IMR-90 (cell line): Measurements from ENCODE around the gene HIF1A. TPM values are rescaled to one million over a fixed set of nuclear protein-coding genes. Genes with fewer than 3 reads are reported as not detected.

ENCODE experiments used
- ATAC-seq: fragments of 200-7000 bp; cut with Tn5 transposase; 2 replicates; pipeline ENCODE4 v1.9.1; 2020; ENCODE audit warnings: low read depth, mild to moderate bottlenecking, moderate library complexity
- BruUV-seq: library from RNA; stranded (reverse); fragments of 400-500 nt; replicated peaks from 2 replicates; lab custom pipeline; 2021; lab: Mats Ljungman, UMichigan
- CTCF ChIA-PET: fragments of 300-600 bp; formaldehyde crosslinking; extraction: SDS; loops from one replicate; lab custom pipeline; 2021; ENCODE audit warnings: antibody characterized with exemption; lab: Yijun Ruan, JAX
- POLR2A ChIA-PET: fragments of 300-600 bp; sonication (Branson Sonifier 250); formaldehyde crosslinking; loops from one replicate; lab custom pipeline; 2022; ENCODE audit warnings: antibody characterized with exemption; ENCODE audit not compliant: unreplicated experiment; lab: Charles Lee
- DNase-seq: peaks from one replicate; pipeline ENCODE4 v3.0.0; 2013
- H2AFZ ChIP-seq: replicated peaks from 2 replicates; pipeline ENCODE3; 2013; ENCODE audit warnings: low read length, mild to moderate bottlenecking; ENCODE audit not compliant: poor library complexity
- H2AK5ac ChIP-seq: 2 replicates; pipeline ENCODE4 v1.6.1; 2013; ENCODE audit warnings: low read depth, low read length, inconsistent platforms
- H2AK9ac ChIP-seq: replicated peaks from 2 replicates; pipeline ENCODE3; 2013; ENCODE audit warnings: mild to moderate bottlenecking, low read depth, low read length, moderate library complexity; ENCODE audit not compliant: poor library complexity
- H2BK120ac ChIP-seq: 2 replicates; pipeline ENCODE4 v1.6.1; 2013; ENCODE audit warnings: low read depth, low read length, inconsistent platforms
- H2BK15ac ChIP-seq: 3 replicates; pipeline ENCODE4 v1.6.1; 2013; ENCODE audit warnings: low read depth, low read length, inconsistent platforms
- H2BK20ac ChIP-seq: 2 replicates; pipeline ENCODE4 v1.6.1; 2013; ENCODE audit warnings: low read depth, mild to moderate bottlenecking, inconsistent platforms, low read length, moderate library complexity
- H2BK5ac ChIP-seq: 2 replicates; pipeline ENCODE4 v1.6.1; 2013; ENCODE audit warnings: mild to moderate bottlenecking, low read depth, low read length, inconsistent platforms; ENCODE audit not compliant: poor library complexity, severe bottlenecking
- H3K14ac ChIP-seq: replicated peaks from 2 replicates; pipeline ENCODE4 v1.6.1; 2013; ENCODE audit warnings: low read depth, low read length, inconsistent platforms
- H3K18ac ChIP-seq: 2 replicates; pipeline ENCODE4 v1.6.1; 2013; ENCODE audit warnings: low read depth, low read length, control low read depth
- H3K23ac ChIP-seq: 2 replicates; pipeline ENCODE4 v1.6.1; 2013; ENCODE audit warnings: low read depth, low read length, inconsistent platforms
- H3K27ac ChIP-seq: 2 replicates; pipeline ENCODE4 v1.5.1; 2013; ENCODE audit warnings: mild to moderate bottlenecking, control low read depth, low read length; ENCODE audit not compliant: insufficient read depth
- H3K27me3 ChIP-seq: 2 replicates; pipeline ENCODE4 v1.6.1; 2013; ENCODE audit warnings: low read length; ENCODE audit not compliant: control insufficient read depth, insufficient read depth
- H3K36me3 ChIP-seq: 2 replicates; pipeline ENCODE4 v1.6.1; 2013; ENCODE audit warnings: low read length, mixed read lengths; ENCODE audit not compliant: control insufficient read depth, insufficient read depth
- H3K4ac ChIP-seq: 2 replicates; pipeline ENCODE4 v1.6.1; 2013; ENCODE audit warnings: low read depth, low read length, inconsistent platforms
- H3K4me1 ChIP-seq: 2 replicates; pipeline ENCODE4 v1.6.1; 2013; ENCODE audit warnings: low read length, mixed read lengths; ENCODE audit not compliant: control insufficient read depth, insufficient read depth
- H3K4me2 ChIP-seq: 2 replicates; pipeline ENCODE4 v1.6.1; 2013; ENCODE audit warnings: low read depth, mild to moderate bottlenecking, control low read depth, low read length, moderate library complexity
- H3K4me3 ChIP-seq: 2 replicates; pipeline ENCODE4 v1.5.1; 2013; ENCODE audit warnings: low read depth, mild to moderate bottlenecking, control low read depth, low read length, moderate library complexity; ENCODE audit not compliant: insufficient read depth
- H3K56ac ChIP-seq: 2 replicates; pipeline ENCODE4 v1.6.1; 2013; ENCODE audit warnings: low read length, inconsistent platforms; ENCODE audit not compliant: insufficient read depth; ENCODE audit errors: extremely low read depth
- H3K79me1 ChIP-seq, 2 experiments: 2 replicates each; pipeline ENCODE4 v1.6.1; 2013; ENCODE audit warnings: low read length in 2 of 2, inconsistent platforms in 1 of 2, low read depth in 1 of 2
- H3K9ac ChIP-seq: 2 replicates; pipeline ENCODE4 v1.6.1; 2013; ENCODE audit warnings: low read depth, low read length, control low read depth
- H3K9me1 ChIP-seq: 2 replicates; pipeline ENCODE4 v1.6.1; 2013; ENCODE audit warnings: low read length, inconsistent platforms; ENCODE audit not compliant: insufficient read depth
- H3K9me3 ChIP-seq: 2 replicates; pipeline ENCODE4 v1.6.1; 2013; ENCODE audit warnings: low read length; ENCODE audit not compliant: control insufficient read depth, insufficient read depth
- H4K20me1 ChIP-seq: 2 replicates; pipeline ENCODE4 v1.6.1; 2013; ENCODE audit warnings: low read length, inconsistent platforms; ENCODE audit not compliant: insufficient read depth
- H4K5ac ChIP-seq: 2 replicates; pipeline ENCODE4 v1.6.1; 2013; ENCODE audit warnings: mild to moderate bottlenecking, low read depth, low read length, control low read depth
- H4K8ac ChIP-seq, 2 experiments: 2 replicates each; pipeline ENCODE4 v1.6.1; 2013; ENCODE audit warnings: low read depth in 2 of 2, low read length in 2 of 2, control low read depth in 1 of 2, inconsistent platforms in 1 of 2
- H4K91ac ChIP-seq: 2 replicates; pipeline ENCODE4 v1.6.1; 2013; ENCODE audit warnings: low read depth, low read length, inconsistent platforms; ENCODE audit not compliant: insufficient read depth
- CTCF ChIP-seq: conservative IDR thresholded peaks from 2 replicates; pipeline ENCODE4 v1.5.1; 2012; ENCODE audit warnings: mild to moderate bottlenecking, low read depth, low read length, improper control_type of control experiment
- MAFK ChIP-seq: IDR thresholded peaks from 2 replicates; pipeline ENCODE4 v1.6.1; 2012; ENCODE audit warnings: low read depth, low read length, improper control_type of control experiment
- WGBS, 2 experiments: methylation state at CpG; one replicate each; pipeline versions ENCODE4 v1.1.5 to v1.1.7; 2013; ENCODE audit warnings: missing lambda C conversion rate in 2 of 2; ENCODE audit not compliant: insufficient read length in 1 of 2; ENCODE audit errors: extremely low coverage in 2 of 2; 5-methylcytosine and 5-hydroxymethylcytosine counted together
- dilution Hi-C: fragments of 300-500 bp; cut with HindIII; formaldehyde crosslinking; loops from one replicate; pipeline ENCODE4 v1.14.3; 2018; ENCODE audit warnings: low sequenced_read_pairs; ENCODE audit not compliant: unreplicated experiment
- in situ Hi-C: fragments of 300-500 bp; cut with MboI; formaldehyde crosslinking; loops from 3 replicates; pipeline ENCODE4 v1.14.3; 2019; ENCODE audit warnings: low sequenced_read_pairs, inconsistent platforms, mixed read lengths
- intact Hi-C: fragments of 100-400 bp; cut with micrococcal nuclease; formaldehyde crosslinking; loops from 2 replicates; pipeline ENCODE4 v1.10.0; 2022
- polyA plus RNA-seq, 3 experiments: library from polyadenylated mRNA; depleted of rRNA; stranded (reverse); fragments of >200 nt; gene quantifications; 2 replicates each; pipeline ENCODE4 v1.2.3, GENCODE V29; 2012; ENCODE audit warnings: low replicate concordance in 1 of 3
- total RNA-seq: library from RNA; depleted of rRNA; stranded (reverse); fragments of >200 nt; gene quantifications from 2 replicates; pipeline ENCODE4 v1.2.3, GENCODE V29; 2012

HIF1A gene
- total and polyA plus RNA-seq, 2 of the 4 experiments (the other 2 are of a cell fraction): 128 to 301 TPM

GRCh38 chr14:61769893-61770292 is 74.6 kb downstream of the HIF1A start:
- H3K18ac ChIP-seq: no peak overlapping the region
- 0 out of 2 replicates have a peak, but pooled peaks cover 4% of the 10 kb centered on the region for H4K20me1 ChIP-seq
- H2BK20ac ChIP-seq: no peak overlapping the region
- H2AK9ac ChIP-seq: no peak overlapping the region
- H2BK15ac ChIP-seq: no peak overlapping the region
- CTCF ChIA-PET: interaction anchor here (0.7 kb wide), 1 partner anchor 28 kb away, joined by 3 read pairs; no protein-coding TSS in a partner anchor
- ATAC-seq (no peak), DNase-seq (no peak)
- H4K91ac ChIP-seq: no peak overlapping the region
- no peak overlapping the region for H4K8ac ChIP-seq
- no peak overlapping the region for H3K14ac ChIP-seq
- in situ Hi-C loops (no loop called here), dilution Hi-C loops (no loop called here), intact Hi-C loops (no loop called here)
- peaks cover 27% of the 10 kb centered on the region for H3K36me3 ChIP-seq
- no peak overlapping the region for H3K4me2 ChIP-seq
- peaks cover 2% of the 10 kb centered on the region; the same call in 1 of the 2 replicates for H3K9me1 ChIP-seq
- TF ChIP-seq MAFK: peak; percentile 55; the same call in 1 of the 2 replicates
- no peak for TF ChIP-seq CTCF
- H3K27ac ChIP-seq: no peak overlapping the region
- no peak overlapping the region for H3K23ac ChIP-seq
- H2BK5ac ChIP-seq: no peak overlapping the region
- H3K9me3 ChIP-seq: no peaks in the 10 kb centered on the region
- peaks cover 17 to 28% of the 10 kb centered on the region in 2 experiments for H3K79me1 ChIP-seq
- peaks cover 5% of the 10 kb centered on the region for H3K4me1 ChIP-seq
- H2BK120ac ChIP-seq: no peak overlapping the region
- no peak overlapping the region for H3K4me3 ChIP-seq
- H2AK5ac ChIP-seq: no peak overlapping the region
- no peaks in the 10 kb centered on the region for H3K27me3 ChIP-seq
- POLR2A ChIA-PET: no interaction called here
- no peak overlapping the region for H3K4ac ChIP-seq
- no TSS peak for BruUV-seq
- no peak overlapping the region for H3K56ac ChIP-seq
- no peak overlapping the region for H3K9ac ChIP-seq
- H2AFZ ChIP-seq: no peak overlapping the region
- no CpG with 5 or more reads among the region's 3 CpGs for WGBS, 2 experiments
- no peak overlapping the region for H4K5ac ChIP-seq
